ENCODE measurements around the gene SYCP2L. TPM values are rescaled to one million over a fixed set of nuclear protein-coding genes. Genes with fewer than 3 reads are reported as not detected.
"Not testable (repeated sequence)": the region's sequence is repeated elsewhere in the genome, so short reads cannot be mapped to it uniquely, and the experiment has no call there.

The SYCP2L gene
- total RNA-seq, 2 donors from 2014 or later = 0.14 TPM; not detected in 1

- H3K27me3 Mint-ChIP-seq (ENCODE audit: low read depth) = no peaks in the 10 kb centered on the region
- H3K4me3 Mint-ChIP-seq = no peak overlapping the region
- no peaks in the 10 kb centered on the region for H3K4me1 Mint-ChIP-seq (ENCODE audit: low read depth)
- H3K27ac Mint-ChIP-seq = no peak overlapping the region
- H3K9me3 Mint-ChIP-seq = no peaks in the 10 kb centered on the region
- ATAC-seq (replicated peaks in 1 of 2) (no peak), DNase-seq (no peak)
- no peaks in the 10 kb centered on the region for H3K36me3 Mint-ChIP-seq (ENCODE audit: insufficient read depth in 2 of 2)
Measured at GRCh38 chr6:10861086-10861485, 25.8 kb upstream of the SYCP2L start.

DNA sequence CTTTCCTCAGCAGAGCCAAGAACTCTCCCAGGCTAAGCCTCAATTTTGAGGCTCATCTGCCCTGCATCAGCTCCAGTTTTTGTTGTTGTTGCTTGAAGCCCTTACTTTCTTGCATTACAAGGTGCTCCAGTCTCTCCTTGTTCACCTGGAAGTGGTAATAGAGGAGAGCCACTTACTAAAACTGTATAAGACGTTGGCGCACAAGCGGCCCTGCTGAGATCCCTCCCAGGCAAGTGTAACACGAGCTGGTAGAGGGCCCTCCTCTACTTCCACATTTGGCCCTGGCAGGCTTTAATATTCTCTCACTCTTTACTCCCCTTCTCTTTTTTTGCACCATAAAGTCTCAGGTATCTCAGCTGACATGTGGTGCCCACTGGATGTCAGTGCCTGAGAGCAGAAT lies 24.5 kb upstream of the SYCP2L start:
- Mint-ChIP-seq H3K36me3 (ENCODE audit: insufficient read depth in 2 of 2) (no peaks in the 10 kb centered on the region), H3K4me3 (no peak overlapping the region), H3K27ac (no peak overlapping the region), H3K4me1 (ENCODE audit: low read depth) (no peaks in the 10 kb centered on the region), H3K9me3 (peaks cover 0 to 2% of the 10 kb centered on the region in 2 donors), H3K27me3 (ENCODE audit: low read depth) (no peaks in the 10 kb centered on the region)
- no peak for DNase-seq
- no peak for ATAC-seq (replicated peaks in 1 of 2)

DNA sequence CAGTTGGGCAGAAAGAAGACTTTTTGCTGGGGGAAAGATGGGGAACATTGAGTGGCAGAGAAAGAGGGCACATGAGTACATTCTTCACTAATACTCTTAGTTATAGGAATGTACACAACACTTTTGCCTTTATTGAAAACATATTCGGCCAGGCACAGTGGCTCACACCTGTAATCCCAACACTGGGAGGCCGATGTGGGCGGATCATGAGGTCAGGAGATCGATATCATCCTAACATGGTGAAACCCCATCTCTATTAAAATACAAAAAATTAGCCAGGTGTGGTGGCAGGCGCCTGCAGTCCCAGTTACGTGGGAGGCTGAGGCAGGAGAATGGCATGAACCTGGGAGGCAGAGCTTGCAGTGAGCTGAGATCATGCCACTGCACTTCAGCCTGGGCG lies 23.8 kb upstream of the SYCP2L start:
- not testable (repeated sequence) for DNase-seq; H3K9me3 Mint-ChIP-seq; H3K4me3 Mint-ChIP-seq; H3K27me3 Mint-ChIP-seq (ENCODE audit: low read depth); H3K36me3 Mint-ChIP-seq (ENCODE audit: insufficient read depth in 2 of 2); H3K4me1 Mint-ChIP-seq (ENCODE audit: low read depth); H3K27ac Mint-ChIP-seq; ATAC-seq (replicated peaks in 1 of 2)

DNA sequence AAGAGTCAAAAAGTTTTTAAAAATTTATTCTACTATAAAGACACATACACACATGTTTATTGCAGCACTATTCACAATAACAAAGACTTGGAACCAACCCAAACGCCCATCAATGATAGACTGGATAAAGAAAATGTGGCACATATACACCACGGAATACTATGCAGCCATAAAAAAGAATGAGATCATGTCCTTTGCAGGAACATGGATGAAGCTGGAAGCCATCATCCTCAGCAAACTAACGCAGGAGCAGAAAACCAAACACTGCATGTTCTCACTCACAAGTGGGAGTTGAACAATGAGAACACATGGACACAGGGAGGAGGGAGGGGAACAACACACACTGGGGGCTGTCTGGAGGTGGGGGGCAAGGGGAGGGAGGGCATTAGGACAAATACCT lies 20.1 kb upstream of the SYCP2L start:
- H3K27ac Mint-ChIP-seq = peak overlapping the region; percentile 34
- H3K27me3 Mint-ChIP-seq (ENCODE audit: low read depth); H3K36me3 Mint-ChIP-seq (ENCODE audit: insufficient read depth in 2 of 2); DNase-seq; H3K9me3 Mint-ChIP-seq; ATAC-seq (replicated peaks in 1 of 2); H3K4me1 Mint-ChIP-seq (ENCODE audit: low read depth); H3K4me3 Mint-ChIP-seq: not testable (repeated sequence)

DNA sequence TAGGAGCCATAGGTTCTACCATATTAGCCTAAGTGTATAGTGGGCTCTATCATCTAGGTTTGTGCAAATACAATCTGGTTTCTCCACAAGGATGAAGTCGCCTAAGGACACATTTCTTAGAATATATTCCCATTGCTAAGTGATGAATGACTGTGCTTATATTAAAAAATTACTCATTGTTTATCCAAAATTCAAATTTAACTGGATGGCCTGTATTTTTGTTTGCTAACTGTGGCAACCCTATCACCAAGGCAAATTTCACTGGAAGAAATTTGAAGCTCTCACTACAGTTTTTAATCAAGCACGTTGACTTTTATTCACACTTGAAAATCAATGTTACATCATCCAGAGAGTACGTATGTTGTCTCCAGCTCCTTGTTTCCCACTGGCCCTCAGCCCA lies 18.9 kb upstream of the SYCP2L start:
- no peak for ATAC-seq (replicated peaks in 1 of 2)
- no peak overlapping the region for H3K27ac Mint-ChIP-seq
- no peaks in the 10 kb centered on the region for H3K4me1 Mint-ChIP-seq (ENCODE audit: low read depth)
- H3K36me3 Mint-ChIP-seq (ENCODE audit: insufficient read depth in 2 of 2) = no peaks in the 10 kb centered on the region
- peaks cover 0 to 2% of the 10 kb centered on the region in 2 donors for H3K9me3 Mint-ChIP-seq
- no peak overlapping the region for H3K4me3 Mint-ChIP-seq
- no peak for DNase-seq
- no peaks in the 10 kb centered on the region for H3K27me3 Mint-ChIP-seq (ENCODE audit: low read depth)

DNA sequence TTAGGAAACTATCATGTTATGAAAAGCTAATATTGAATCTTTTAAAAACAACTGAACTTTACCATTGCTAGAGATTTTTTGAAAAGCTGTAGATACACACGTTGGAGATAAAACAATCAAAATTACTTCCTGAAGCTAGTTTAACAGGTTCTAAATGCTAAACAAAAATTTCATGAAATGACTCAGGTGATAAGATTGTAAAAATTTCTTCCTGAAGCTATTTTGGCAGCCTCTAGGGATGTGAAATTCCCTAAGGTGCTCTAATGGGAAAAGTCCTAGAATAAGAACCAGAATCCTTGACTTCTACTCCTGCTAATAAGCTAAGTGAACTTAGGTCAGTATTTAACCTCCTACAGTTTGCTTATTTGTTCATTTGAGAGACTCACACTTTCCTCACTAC lies 13.5 kb upstream of the SYCP2L start:
- Mint-ChIP-seq H3K36me3 (ENCODE audit: insufficient read depth in 2 of 2) (no peaks in the 10 kb centered on the region), H3K9me3 (no peaks in the 10 kb centered on the region), H3K27ac (no peak overlapping the region), H3K4me1 (ENCODE audit: low read depth) (no peaks in the 10 kb centered on the region), H3K27me3 (ENCODE audit: low read depth) (no peaks in the 10 kb centered on the region), H3K4me3 (no peak overlapping the region)
- no peak for DNase-seq
- no peak for ATAC-seq (replicated peaks in 1 of 2)

GRCh38 chr6:10874207-10874606 lies 12.6 kb upstream of the SYCP2L start:
- Mint-ChIP-seq H3K36me3 (ENCODE audit: insufficient read depth in 2 of 2) (no peaks in the 10 kb centered on the region), H3K4me1 (ENCODE audit: low read depth) (no peaks in the 10 kb centered on the region), H3K4me3 (no peak overlapping the region), H3K27me3 (ENCODE audit: low read depth) (peaks cover under 1% of the 10 kb centered on the region), H3K9me3 (no peaks in the 10 kb centered on the region), H3K27ac (no peak overlapping the region)
- no peak for ATAC-seq (replicated peaks in 1 of 2)
- no peak for DNase-seq

- no peaks in the 10 kb centered on the region for H3K4me1 Mint-ChIP-seq (ENCODE audit: low read depth)
- DNase-seq (no peak), ATAC-seq (replicated peaks in 1 of 2) (no peak)
- H3K27ac Mint-ChIP-seq = no peak overlapping the region
- H3K4me3 Mint-ChIP-seq = no peak overlapping the region
- no peaks in the 10 kb centered on the region for H3K9me3 Mint-ChIP-seq
- H3K27me3 Mint-ChIP-seq (ENCODE audit: low read depth) = peaks cover 8% of the 10 kb centered on the region
- no peaks in the 10 kb centered on the region for H3K36me3 Mint-ChIP-seq (ENCODE audit: insufficient read depth in 2 of 2)
Measured at GRCh38 chr6:10875026-10875425, 11.8 kb upstream of the SYCP2L start.

GRCh38 chr6:10877012-10877411 lies 9.8 kb upstream of the SYCP2L start:
- Mint-ChIP-seq H3K4me3 (no peak overlapping the region), H3K9me3 (no peaks in the 10 kb centered on the region), H3K4me1 (ENCODE audit: low read depth) (no peaks in the 10 kb centered on the region), H3K27ac (no peak overlapping the region), H3K27me3 (ENCODE audit: low read depth) (peaks cover 26% of the 10 kb centered on the region), H3K36me3 (ENCODE audit: insufficient read depth in 2 of 2) (no peaks in the 10 kb centered on the region)
- DNase-seq = no peak
- no peak for ATAC-seq (replicated peaks in 1 of 2)

GRCh38 chr6:10877871-10878270 lies 9.0 kb upstream of the SYCP2L start:
- H3K9me3 Mint-ChIP-seq = no peaks in the 10 kb centered on the region
- peaks cover 8% of the 10 kb centered on the region for H3K4me1 Mint-ChIP-seq (ENCODE audit: low read depth)
- DNase-seq (no peak), ATAC-seq (replicated peaks in 1 of 2) (no peak)
- H3K4me3 Mint-ChIP-seq = no peak overlapping the region
- H3K27ac Mint-ChIP-seq = no peak overlapping the region
- no peaks in the 10 kb centered on the region for H3K36me3 Mint-ChIP-seq (ENCODE audit: insufficient read depth in 2 of 2)
- peaks cover 35% of the 10 kb centered on the region for H3K27me3 Mint-ChIP-seq (ENCODE audit: low read depth)

- H3K9me3 Mint-ChIP-seq = no peaks in the 10 kb centered on the region
- peaks cover 60% of the 10 kb centered on the region for H3K27me3 Mint-ChIP-seq (ENCODE audit: low read depth)
- no peak overlapping the region for H3K27ac Mint-ChIP-seq
- no peak for DNase-seq
- peaks cover 25% of the 10 kb centered on the region for H3K4me1 Mint-ChIP-seq (ENCODE audit: low read depth)
- no peaks in the 10 kb centered on the region for H3K36me3 Mint-ChIP-seq (ENCODE audit: insufficient read depth in 2 of 2)
- no peak for ATAC-seq (replicated peaks in 1 of 2)
- no peak overlapping the region for H3K4me3 Mint-ChIP-seq
Measured at GRCh38 chr6:10880366-10880765, 6.5 kb upstream of the SYCP2L start.

DNA sequence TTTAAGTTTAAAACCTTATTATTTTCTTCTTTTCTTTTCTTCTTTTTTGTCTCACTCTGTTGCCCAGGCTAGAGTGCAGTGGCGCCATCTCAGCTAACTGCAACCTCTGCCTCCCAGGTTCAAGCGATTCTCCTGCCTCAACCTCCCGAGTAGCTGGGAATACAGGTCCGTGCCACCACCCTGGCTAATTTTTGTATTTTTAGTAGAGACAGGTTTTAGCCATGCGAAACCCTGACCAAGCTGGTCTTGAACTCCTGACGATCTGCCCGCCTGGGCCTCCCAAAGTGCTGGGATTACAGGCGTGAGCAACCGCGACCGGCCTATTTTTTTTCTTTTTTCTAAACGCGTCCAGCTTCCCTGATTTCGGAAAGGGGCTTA lies 4.6 kb upstream of the SYCP2L start:
- not testable (repeated sequence) for H3K36me3 Mint-ChIP-seq (ENCODE audit: insufficient read depth in 2 of 2); H3K9me3 Mint-ChIP-seq; ATAC-seq (replicated peaks in 1 of 2); H3K27ac Mint-ChIP-seq; DNase-seq
- Mint-ChIP-seq H3K4me3 (peak overlapping the region; percentile 27 to 63), H3K27me3 (ENCODE audit: low read depth) (peaks cover 79% of the 10 kb centered on the region), H3K4me1 (ENCODE audit: low read depth) (peaks cover 32% of the 10 kb centered on the region)

- H3K4me1 Mint-ChIP-seq (ENCODE audit: low read depth) = peaks cover 32% of the 10 kb centered on the region
- no peak for DNase-seq
- no peak overlapping the region for H3K27ac Mint-ChIP-seq
- H3K27me3 Mint-ChIP-seq (ENCODE audit: low read depth) = peaks cover 83% of the 10 kb centered on the region
- peak overlapping the region; percentile 27 to 63 for H3K4me3 Mint-ChIP-seq
- H3K36me3 Mint-ChIP-seq (ENCODE audit: insufficient read depth in 2 of 2) = no peaks in the 10 kb centered on the region
- H3K9me3 Mint-ChIP-seq = no peaks in the 10 kb centered on the region
- ATAC-seq (replicated peaks in 1 of 2) = no peak
Measured at GRCh38 chr6:10882657-10883171, 4.1 kb upstream of the SYCP2L start.

DNA sequence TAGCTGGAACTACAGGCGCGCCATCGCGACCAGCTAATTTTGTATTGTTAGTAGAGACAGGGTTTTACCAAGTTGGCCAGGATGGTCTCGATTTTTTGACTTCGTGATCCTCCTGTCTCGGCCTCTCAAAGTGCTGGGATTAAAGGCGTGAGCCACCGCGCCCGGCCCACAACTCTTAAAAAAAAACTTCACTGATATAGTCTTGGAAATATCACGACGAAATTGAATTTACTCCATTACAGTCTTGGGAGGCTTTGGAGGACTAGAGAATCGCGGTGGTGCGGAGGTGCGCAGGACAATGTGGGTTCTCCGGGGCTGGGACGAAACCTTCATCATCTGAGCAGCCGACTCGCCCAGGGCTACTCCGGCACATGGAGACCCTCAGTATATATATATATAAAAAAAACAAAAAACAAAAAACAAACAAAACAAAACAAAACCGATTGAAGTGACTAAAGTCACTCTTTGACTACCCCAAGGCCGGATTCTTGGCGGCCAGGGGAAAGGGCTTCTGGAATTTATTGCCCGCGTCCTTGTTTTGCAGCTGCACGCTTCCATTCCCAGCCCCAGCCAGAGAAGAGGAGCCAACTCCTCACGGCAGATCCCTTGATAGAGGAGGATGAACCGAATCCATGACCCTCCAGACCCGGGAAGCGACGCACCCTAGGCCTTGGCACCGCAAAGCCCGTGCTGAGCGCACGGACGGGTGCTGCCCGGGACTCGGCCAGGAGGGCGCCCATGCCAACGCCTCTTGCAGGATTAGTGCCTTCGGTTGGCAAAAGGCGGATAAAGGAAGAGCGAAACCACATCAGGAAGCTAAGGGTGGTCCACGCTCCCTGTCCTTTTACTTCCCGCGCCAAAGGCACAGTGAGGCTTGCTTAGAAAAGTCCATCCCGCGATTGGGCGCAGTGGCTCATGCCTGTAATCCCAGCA lies 3.3 kb upstream of the SYCP2L start:
- ATAC-seq (replicated peaks in 1 of 2) = no peak

More for the DNA sequence above, 3.3 kb upstream of the SYCP2L start:
- H3K4me3 Mint-ChIP-seq = peak overlapping the region; percentile 25 to 42
- DNase-seq = no peak
- peaks cover 92% of the 10 kb centered on the region for H3K27me3 Mint-ChIP-seq (ENCODE audit: low read depth)
- H3K9me3 Mint-ChIP-seq = no peaks in the 10 kb centered on the region
- peaks cover 32% of the 10 kb centered on the region for H3K4me1 Mint-ChIP-seq (ENCODE audit: low read depth)
- H3K27ac Mint-ChIP-seq = no peak overlapping the region
- no peaks in the 10 kb centered on the region for H3K36me3 Mint-ChIP-seq (ENCODE audit: insufficient read depth in 2 of 2)
